SK-N-SH treated with all-trans-retinoic acid at 6 μM for 48 hours (cell line): ENCODE results near the gene ASIC4.

Experiments
- ARNTL ChIP-seq: fragments of 450-650 bp; formaldehyde crosslinking; IDR thresholded peaks from 2 replicates; pipeline ENCODE4 v1.5.0; 2020; ENCODE audit warnings: low read depth, mild to moderate bottlenecking, moderate library complexity, borderline replicate concordance
- CSDC2 ChIP-seq: fragments of 250-450 bp; sonication (Bioruptor Pico); IDR thresholded peaks from 2 replicates; pipeline ENCODE4 v1.5.0; 2020; ENCODE audit warnings: mild to moderate bottlenecking, moderate library complexity
- ISL1 ChIP-seq: fragments of 250-450 bp; sonication (Bioruptor Pico); IDR thresholded peaks from 2 replicates; pipeline ENCODE4 v2.1.2; 2022; ENCODE audit warnings: mild to moderate bottlenecking, moderate library complexity
- RARB ChIP-seq: fragments of 250-450 bp; sonication (Bioruptor Pico); IDR thresholded peaks from 2 replicates; pipeline ENCODE4 v1.8.0; 2021; ENCODE audit warnings: mild to moderate bottlenecking, moderate library complexity
- ZFP3 ChIP-seq: fragments of 250-450 bp; sonication (Bioruptor Pico); IDR thresholded peaks from 2 replicates; pipeline ENCODE4 v1.5.0; 2020; ENCODE audit warnings: mild to moderate bottlenecking, moderate library complexity
- ZNF70 ChIP-seq: fragments of 450-650 bp; formaldehyde crosslinking; IDR thresholded peaks from 2 replicates; pipeline ENCODE4 v1.5.0; 2020; ENCODE audit warnings: mild to moderate bottlenecking, moderate library complexity
- TF ChIP-seq, protein P1 (sequence below): fragments of 250-450 bp; sonication (Bioruptor Pico); IDR thresholded peaks from 2 replicates; pipeline ENCODE4 v1.5.1; 2021; ENCODE audit warnings: mild to moderate bottlenecking, moderate library complexity
- TF ChIP-seq, protein P2 (sequence below): fragments of 250-450 bp; sonication (Bioruptor Pico); IDR thresholded peaks from 2 replicates; pipeline ENCODE4 v1.8.0; 2021; ENCODE audit warnings: low read depth, mild to moderate bottlenecking, moderate library complexity, borderline replicate concordance
- TF ChIP-seq, protein P3 (sequence below): fragments of 250-450 bp; sonication (Bioruptor Pico); IDR thresholded peaks from 2 replicates; pipeline ENCODE4 v1.5.1; 2020; ENCODE audit warnings: low read depth, mild to moderate bottlenecking, moderate library complexity
- TF ChIP-seq, protein P4 (sequence below): fragments of 250-450 bp; sonication (Bioruptor Pico); IDR thresholded peaks from 2 replicates; pipeline ENCODE4 v1.8.0; 2020; ENCODE audit warnings: mild to moderate bottlenecking, moderate library complexity, borderline replicate concordance
- TF ChIP-seq, protein P5 (sequence below): fragments of 250-450 bp; sonication (Bioruptor Pico); IDR thresholded peaks from 2 replicates; pipeline ENCODE4 v1.5.0; 2020; ENCODE audit warnings: mild to moderate bottlenecking, moderate library complexity

DNA sequence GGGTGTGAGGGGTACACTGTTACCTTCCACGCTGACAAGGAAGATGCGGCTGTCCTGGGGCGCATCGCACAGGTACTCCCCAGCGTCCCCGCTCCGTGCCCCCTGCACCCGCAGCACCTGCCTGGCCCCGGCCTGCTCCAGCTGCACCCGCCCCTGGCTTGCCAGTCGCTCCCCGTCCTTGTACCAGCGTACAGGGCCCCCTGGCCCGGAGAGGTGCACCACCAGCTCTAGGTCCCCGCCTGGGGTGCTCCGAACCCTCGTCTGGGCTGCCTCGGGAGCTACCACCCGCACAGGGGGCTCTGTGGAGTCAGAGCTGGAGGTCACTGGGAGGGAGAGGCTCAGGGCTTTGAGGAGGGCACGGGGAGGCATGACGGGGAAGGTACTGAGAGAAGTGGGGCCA, 43.0 kb downstream of the ASIC4 start:
- TF ChIP-seq, protein P1, sequence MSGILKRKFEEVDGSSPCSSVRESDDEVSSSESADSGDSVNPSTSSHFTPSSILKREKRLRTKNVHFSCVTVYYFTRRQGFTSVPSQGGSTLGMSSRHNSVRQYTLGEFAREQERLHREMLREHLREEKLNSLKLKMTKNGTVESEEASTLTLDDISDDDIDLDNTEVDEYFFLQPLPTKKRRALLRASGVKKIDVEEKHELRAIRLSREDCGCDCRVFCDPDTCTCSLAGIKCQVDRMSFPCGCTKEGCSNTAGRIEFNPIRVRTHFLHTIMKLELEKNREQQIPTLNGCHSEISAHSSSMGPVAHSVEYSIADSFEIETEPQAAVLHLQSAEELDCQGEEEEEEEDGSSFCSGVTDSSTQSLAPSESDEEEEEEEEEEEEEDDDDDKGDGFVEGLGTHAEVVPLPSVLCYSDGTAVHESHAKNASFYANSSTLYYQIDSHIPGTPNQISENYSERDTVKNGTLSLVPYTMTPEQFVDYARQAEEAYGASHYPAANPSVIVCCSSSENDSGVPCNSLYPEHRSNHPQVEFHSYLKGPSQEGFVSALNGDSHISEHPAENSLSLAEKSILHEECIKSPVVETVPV (CRISPR knock-in tag) = no peak
- TF ChIP-seq ARNTL (CRISPR knock-in tag) (no peak), ZNF70 (CRISPR knock-in tag) (no peak), RARB (no peak), ZFP3 (no peak), CSDC2 (CRISPR knock-in tag) (no peak), ISL1 (no peak)
- TF ChIP-seq, protein P2, sequence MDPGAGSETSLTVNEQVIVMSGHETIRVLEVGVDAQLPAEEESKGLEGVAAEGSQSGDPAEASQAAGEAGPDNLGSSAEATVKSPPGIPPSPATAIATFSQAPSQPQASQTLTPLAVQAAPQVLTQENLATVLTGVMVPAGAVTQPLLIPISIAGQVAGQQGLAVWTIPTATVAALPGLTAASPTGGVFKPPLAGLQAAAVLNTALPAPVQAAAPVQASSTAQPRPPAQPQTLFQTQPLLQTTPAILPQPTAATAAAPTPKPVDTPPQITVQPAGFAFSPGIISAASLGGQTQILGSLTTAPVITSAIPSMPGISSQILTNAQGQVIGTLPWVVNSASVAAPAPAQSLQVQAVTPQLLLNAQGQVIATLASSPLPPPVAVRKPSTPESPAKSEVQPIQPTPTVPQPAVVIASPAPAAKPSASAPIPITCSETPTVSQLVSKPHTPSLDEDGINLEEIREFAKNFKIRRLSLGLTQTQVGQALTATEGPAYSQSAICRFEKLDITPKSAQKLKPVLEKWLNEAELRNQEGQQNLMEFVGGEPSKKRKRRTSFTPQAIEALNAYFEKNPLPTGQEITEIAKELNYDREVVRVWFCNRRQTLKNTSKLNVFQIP (CRISPR knock-in tag) = no peak
- TF ChIP-seq, protein P3, sequence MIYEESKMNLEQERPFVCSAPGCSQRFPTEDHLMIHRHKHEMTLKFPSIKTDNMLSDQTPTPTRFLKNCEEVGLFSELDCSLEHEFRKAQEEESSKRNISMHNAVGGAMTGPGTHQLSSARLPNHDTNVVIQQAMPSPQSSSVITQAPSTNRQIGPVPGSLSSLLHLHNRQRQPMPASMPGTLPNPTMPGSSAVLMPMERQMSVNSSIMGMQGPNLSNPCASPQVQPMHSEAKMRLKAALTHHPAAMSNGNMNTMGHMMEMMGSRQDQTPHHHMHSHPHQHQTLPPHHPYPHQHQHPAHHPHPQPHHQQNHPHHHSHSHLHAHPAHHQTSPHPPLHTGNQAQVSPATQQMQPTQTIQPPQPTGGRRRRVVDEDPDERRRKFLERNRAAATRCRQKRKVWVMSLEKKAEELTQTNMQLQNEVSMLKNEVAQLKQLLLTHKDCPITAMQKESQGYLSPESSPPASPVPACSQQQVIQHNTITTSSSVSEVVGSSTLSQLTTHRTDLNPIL (CRISPR knock-in tag) = no peak
- TF ChIP-seq, protein P4, sequence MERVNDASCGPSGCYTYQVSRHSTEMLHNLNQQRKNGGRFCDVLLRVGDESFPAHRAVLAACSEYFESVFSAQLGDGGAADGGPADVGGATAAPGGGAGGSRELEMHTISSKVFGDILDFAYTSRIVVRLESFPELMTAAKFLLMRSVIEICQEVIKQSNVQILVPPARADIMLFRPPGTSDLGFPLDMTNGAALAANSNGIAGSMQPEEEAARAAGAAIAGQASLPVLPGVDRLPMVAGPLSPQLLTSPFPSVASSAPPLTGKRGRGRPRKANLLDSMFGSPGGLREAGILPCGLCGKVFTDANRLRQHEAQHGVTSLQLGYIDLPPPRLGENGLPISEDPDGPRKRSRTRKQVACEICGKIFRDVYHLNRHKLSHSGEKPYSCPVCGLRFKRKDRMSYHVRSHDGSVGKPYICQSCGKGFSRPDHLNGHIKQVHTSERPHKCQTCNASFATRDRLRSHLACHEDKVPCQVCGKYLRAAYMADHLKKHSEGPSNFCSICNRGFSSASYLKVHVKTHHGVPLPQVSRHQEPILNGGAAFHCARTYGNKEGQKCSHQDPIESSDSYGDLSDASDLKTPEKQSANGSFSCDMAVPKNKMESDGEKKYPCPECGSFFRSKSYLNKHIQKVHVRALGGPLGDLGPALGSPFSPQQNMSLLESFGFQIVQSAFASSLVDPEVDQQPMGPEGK (CRISPR knock-in tag) = no peak
- TF ChIP-seq, protein P5, sequence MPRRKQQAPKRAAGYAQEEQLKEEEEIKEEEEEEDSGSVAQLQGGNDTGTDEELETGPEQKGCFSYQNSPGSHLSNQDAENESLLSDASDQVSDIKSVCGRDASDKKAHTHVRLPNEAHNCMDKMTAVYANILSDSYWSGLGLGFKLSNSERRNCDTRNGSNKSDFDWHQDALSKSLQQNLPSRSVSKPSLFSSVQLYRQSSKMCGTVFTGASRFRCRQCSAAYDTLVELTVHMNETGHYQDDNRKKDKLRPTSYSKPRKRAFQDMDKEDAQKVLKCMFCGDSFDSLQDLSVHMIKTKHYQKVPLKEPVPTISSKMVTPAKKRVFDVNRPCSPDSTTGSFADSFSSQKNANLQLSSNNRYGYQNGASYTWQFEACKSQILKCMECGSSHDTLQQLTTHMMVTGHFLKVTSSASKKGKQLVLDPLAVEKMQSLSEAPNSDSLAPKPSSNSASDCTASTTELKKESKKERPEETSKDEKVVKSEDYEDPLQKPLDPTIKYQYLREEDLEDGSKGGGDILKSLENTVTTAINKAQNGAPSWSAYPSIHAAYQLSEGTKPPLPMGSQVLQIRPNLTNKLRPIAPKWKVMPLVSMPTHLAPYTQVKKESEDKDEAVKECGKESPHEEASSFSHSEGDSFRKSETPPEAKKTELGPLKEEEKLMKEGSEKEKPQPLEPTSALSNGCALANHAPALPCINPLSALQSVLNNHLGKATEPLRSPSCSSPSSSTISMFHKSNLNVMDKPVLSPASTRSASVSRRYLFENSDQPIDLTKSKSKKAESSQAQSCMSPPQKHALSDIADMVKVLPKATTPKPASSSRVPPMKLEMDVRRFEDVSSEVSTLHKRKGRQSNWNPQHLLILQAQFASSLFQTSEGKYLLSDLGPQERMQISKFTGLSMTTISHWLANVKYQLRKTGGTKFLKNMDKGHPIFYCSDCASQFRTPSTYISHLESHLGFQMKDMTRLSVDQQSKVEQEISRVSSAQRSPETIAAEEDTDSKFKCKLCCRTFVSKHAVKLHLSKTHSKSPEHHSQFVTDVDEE (CRISPR knock-in tag) = no peak
